Panc1 (cell line): ENCODE results near the gene CRYM. TPM values are rescaled to one million over a fixed set of nuclear protein-coding genes. Genes with fewer than 3 reads are reported as not detected.

Experiments
- ATAC-seq: fragments of 200-7000 bp; cut with Tn5 transposase; 2 replicates; pipeline ENCODE4 v1.9.1; 2020; ENCODE audit warnings: mild to moderate bottlenecking, moderate library complexity
- BruUV-seq: library from RNA; stranded (reverse); fragments of 400-500 nt; replicated peaks from 2 replicates; lab custom pipeline; 2021; lab: Mats Ljungman, UMichigan
- CTCF ChIA-PET: fragments of 300-600 bp; sonication (Branson Sonifier 250); formaldehyde crosslinking; loops from one replicate; lab custom pipeline; 2022; ENCODE audit warnings: antibody characterized with exemption; lab: Charles Lee
- POLR2A ChIA-PET: fragments of 300-600 bp; sonication (Branson Sonifier 250); formaldehyde crosslinking; loops from one replicate; lab custom pipeline; 2022; ENCODE audit warnings: antibody characterized with exemption; lab: Charles Lee
- DNase-seq: peaks from one replicate; pipeline ENCODE4 v3.0.0-alpha.2; 2010; ENCODE audit warnings: low read depth, low spot score
- H3K27ac ChIP-seq: 2 replicates; pipeline ENCODE4 v1.5.1; 2011; ENCODE audit warnings: mild to moderate bottlenecking, low read length, inconsistent platforms
- H3K27me3 ChIP-seq: fragments of 200-500 bp; sonication (Bioruptor generic); 2 replicates; pipeline ENCODE4 v1.6.0; 2014; ENCODE audit warnings: low read length, inconsistent platforms; ENCODE audit not compliant: control insufficient read depth, insufficient read depth
- H3K36me3 ChIP-seq: fragments of 200-500 bp; sonication (Bioruptor generic); 2 replicates; pipeline ENCODE4 v1.5.1; 2014; ENCODE audit warnings: inconsistent platforms, mild to moderate bottlenecking, low read length, moderate library complexity; ENCODE audit not compliant: control insufficient read depth, insufficient read depth
- H3K4me1 ChIP-seq: 2 replicates; pipeline ENCODE4 v1.5.1; 2011; ENCODE audit warnings: inconsistent platforms, mild to moderate bottlenecking, low read length, moderate library complexity; ENCODE audit not compliant: control insufficient read depth, insufficient read depth
- H3K4me3 ChIP-seq, 2 experiments: 2 replicates each; pipeline ENCODE4 v1.5.1; 2011 to 2012; ENCODE audit warnings: low read depth in 2 of 2, low read length in 2 of 2, mild to moderate bottlenecking in 2 of 2, inconsistent platforms in 1 of 2, moderate library complexity in 1 of 2
- H3K9me3 ChIP-seq: fragments of 200-500 bp; sonication (Bioruptor generic); 2 replicates; pipeline ENCODE4 v1.5.1; 2014; ENCODE audit warnings: low read depth, mild to moderate bottlenecking, inconsistent platforms, low read length, moderate library complexity; ENCODE audit not compliant: control insufficient read depth, insufficient read depth
- POLR2AphosphoS5 ChIP-seq: IDR thresholded peaks from 2 replicates; pipeline ENCODE4 v1.6.1; 2012; ENCODE audit warnings: mild to moderate bottlenecking, low read depth, low read length, moderate library complexity
- SIN3A ChIP-seq: IDR thresholded peaks from 2 replicates; pipeline ENCODE4 v1.6.1; 2012; ENCODE audit warnings: low read depth, mild to moderate bottlenecking, low read length, moderate library complexity, borderline replicate concordance; ENCODE audit not compliant: insufficient read depth
- TCF7L2 ChIP-seq: IDR thresholded peaks from 2 replicates; pipeline ENCODE4 v1.6.1; 2011; ENCODE audit warnings: mild to moderate bottlenecking, low read depth, low read length, inconsistent platforms
- in situ Hi-C: cut with HindIII; loops from 2 replicates; pipeline ENCODE4 v1.10.0; 2016; ENCODE audit warnings: low sequenced_read_pairs, low pct_unique_long_range_greater_than_20kb
- intact Hi-C: fragments of 100-400 bp; cut with micrococcal nuclease; formaldehyde crosslinking; loops from one replicate; pipeline ENCODE4 v1.10.0; 2022; ENCODE audit not compliant: unreplicated experiment
- total RNA-seq: library from RNA; stranded (reverse); gene quantifications from one replicate; pipeline ENCODE4 v1.2.1, GENCODE V29; 2021; ENCODE audit not compliant: unreplicated experiment
- TF ChIP-seq, protein P1 (sequence below): fragments of 450-650 bp; IDR thresholded peaks from 2 replicates; pipeline ENCODE4 v1.5.1; 2017; ENCODE audit warnings: mild to moderate bottlenecking
- TF ChIP-seq, protein P2 (sequence below), 2 experiments: IDR thresholded peaks; 2 replicates each; pipeline ENCODE4 v1.6.1; 2011 to 2012; ENCODE audit warnings: low read depth in 2 of 2, control low read depth in 1 of 2, low read length in 1 of 2, mild to moderate bottlenecking in 1 of 2, moderate library complexity in 1 of 2; ENCODE audit not compliant: insufficient read depth in 1 of 2

Gene CRYM
- total RNA-seq, 1 experiment from 2014 or later: 0.41 TPM

DNA sequence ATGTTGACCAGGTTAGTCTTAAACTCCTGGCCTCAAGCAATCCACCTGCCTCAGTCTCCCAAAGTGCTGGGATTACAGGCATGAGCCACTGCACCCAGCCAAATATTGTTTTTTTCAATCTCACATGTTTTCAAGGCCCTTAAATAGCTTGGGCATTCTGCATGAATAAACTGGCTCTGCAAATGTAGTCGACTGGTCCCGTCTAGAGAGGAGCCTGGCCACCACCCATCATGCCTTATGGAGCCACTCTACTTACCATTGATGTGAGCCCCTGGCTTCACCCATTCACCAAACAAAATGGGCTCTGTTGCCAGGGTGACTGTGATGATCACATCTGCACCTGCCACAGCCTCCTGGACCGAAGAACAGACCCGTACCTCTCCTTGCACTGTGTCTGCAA is 10.8 kb downstream of the CRYM start:
- intact Hi-C loops (no loop called here), in situ Hi-C loops (no loop called here)
- ATAC-seq (no peak), DNase-seq (no peak)
- Histone ChIP-seq H3K4me1 (no peaks in the 10 kb centered on the region), H3K27me3 (0 out of 2 replicates have a peak, but pooled peaks cover 3% of the 10 kb centered on the region), H3K9me3 (no peaks in the 10 kb centered on the region), H3K4me3 (no peak overlapping the region), H3K27ac (no peak overlapping the region), H3K36me3 (no peaks in the 10 kb centered on the region)
- TF ChIP-seq TCF7L2: no peak
- BruUV-seq: no TSS peak
- ChIA-PET CTCF (no interaction called here), POLR2A (no interaction called here)

DNA sequence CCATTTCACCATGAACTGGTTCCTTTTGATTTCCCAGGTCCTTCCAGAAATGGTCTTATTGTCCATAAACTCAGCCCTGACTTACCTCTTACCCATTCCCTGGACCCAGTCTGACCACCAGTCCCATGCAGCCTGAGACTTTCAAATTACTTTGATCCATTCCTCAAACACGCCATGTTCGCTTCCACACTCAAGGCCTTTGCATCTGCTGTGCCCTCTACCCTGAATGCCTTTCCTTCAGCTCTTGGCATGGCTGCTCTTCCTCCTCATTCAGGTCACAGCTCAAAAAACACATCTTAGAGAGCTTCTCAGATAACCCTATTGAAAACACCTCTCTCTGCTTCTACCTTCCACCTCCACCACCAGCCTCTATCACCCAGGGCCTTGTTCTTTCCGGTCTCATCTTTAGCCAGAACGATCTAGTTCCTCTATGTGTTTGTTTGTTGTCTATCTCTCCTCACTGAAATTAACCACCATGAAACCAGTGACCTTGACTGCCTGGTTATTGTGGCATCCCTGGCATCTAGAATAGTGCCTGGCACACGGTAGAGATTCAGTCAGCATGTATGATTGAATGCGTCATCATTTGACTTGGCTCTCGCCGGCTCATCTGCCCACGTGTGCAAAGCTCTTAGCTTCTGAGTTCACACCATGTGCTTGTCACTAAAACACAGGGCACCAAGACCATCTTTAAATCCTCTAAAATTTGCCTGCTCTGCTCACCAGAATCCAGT is 12.8 kb downstream of the CRYM start:
- ATAC-seq (no peak), DNase-seq (no peak)
- intact Hi-C loops (no loop called here), in situ Hi-C loops (no loop called here)
- Histone ChIP-seq H3K9me3 (no peaks in the 10 kb centered on the region), H3K27ac (no peak overlapping the region), H3K27me3 (no peaks in the 10 kb centered on the region), H3K36me3 (no peaks in the 10 kb centered on the region), H3K4me1 (no peaks in the 10 kb centered on the region), H3K4me3 (no peak overlapping the region)
- BruUV-seq: no TSS peak
- ChIA-PET POLR2A (no interaction called here), CTCF (interaction anchor here (0.6 kb wide), 1 partner anchor 13 kb away, joined by 3 read pairs; no protein-coding TSS in a partner anchor)
- TF ChIP-seq, protein P1, sequence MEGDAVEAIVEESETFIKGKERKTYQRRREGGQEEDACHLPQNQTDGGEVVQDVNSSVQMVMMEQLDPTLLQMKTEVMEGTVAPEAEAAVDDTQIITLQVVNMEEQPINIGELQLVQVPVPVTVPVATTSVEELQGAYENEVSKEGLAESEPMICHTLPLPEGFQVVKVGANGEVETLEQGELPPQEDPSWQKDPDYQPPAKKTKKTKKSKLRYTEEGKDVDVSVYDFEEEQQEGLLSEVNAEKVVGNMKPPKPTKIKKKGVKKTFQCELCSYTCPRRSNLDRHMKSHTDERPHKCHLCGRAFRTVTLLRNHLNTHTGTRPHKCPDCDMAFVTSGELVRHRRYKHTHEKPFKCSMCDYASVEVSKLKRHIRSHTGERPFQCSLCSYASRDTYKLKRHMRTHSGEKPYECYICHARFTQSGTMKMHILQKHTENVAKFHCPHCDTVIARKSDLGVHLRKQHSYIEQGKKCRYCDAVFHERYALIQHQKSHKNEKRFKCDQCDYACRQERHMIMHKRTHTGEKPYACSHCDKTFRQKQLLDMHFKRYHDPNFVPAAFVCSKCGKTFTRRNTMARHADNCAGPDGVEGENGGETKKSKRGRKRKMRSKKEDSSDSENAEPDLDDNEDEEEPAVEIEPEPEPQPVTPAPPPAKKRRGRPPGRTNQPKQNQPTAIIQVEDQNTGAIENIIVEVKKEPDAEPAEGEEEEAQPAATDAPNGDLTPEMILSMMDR: no peak
- no peak for TF ChIP-seq SIN3A
- TF ChIP-seq POLR2AphosphoS5: no peak
- TF ChIP-seq, protein P2, sequence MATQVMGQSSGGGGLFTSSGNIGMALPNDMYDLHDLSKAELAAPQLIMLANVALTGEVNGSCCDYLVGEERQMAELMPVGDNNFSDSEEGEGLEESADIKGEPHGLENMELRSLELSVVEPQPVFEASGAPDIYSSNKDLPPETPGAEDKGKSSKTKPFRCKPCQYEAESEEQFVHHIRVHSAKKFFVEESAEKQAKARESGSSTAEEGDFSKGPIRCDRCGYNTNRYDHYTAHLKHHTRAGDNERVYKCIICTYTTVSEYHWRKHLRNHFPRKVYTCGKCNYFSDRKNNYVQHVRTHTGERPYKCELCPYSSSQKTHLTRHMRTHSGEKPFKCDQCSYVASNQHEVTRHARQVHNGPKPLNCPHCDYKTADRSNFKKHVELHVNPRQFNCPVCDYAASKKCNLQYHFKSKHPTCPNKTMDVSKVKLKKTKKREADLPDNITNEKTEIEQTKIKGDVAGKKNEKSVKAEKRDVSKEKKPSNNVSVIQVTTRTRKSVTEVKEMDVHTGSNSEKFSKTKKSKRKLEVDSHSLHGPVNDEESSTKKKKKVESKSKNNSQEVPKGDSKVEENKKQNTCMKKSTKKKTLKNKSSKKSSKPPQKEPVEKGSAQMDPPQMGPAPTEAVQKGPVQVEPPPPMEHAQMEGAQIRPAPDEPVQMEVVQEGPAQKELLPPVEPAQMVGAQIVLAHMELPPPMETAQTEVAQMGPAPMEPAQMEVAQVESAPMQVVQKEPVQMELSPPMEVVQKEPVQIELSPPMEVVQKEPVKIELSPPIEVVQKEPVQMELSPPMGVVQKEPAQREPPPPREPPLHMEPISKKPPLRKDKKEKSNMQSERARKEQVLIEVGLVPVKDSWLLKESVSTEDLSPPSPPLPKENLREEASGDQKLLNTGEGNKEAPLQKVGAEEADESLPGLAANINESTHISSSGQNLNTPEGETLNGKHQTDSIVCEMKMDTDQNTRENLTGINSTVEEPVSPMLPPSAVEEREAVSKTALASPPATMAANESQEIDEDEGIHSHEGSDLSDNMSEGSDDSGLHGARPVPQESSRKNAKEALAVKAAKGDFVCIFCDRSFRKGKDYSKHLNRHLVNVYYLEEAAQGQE (IDR thresholded peaks at IDR 0.05; ENCODE audit: insufficient read depth in 1 of 2, low read depth in 2 of 2, low read length in 1 of 2): no peak
- TF ChIP-seq TCF7L2: no peak

DNA sequence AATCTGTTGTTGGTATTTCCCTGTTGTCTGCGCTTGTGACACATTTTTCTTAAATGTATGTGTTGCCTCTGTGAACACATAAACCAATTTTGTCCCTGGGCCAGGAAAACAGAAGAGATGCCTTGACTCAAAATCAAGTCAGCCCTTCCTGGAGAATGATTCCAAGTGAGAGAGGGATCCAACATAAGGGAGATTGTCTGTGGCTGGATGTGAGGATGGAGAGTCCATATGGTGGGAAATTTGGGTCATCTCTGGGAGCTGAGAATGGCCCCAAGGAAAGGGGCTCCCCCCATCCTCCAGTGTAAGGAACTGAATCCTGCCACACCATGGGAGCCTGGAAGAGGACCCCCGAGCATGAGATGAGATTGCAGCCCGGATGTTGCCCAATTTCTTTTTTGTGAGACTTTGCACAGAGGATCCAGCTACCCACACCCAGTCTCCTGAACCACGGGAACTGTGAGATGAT is 13.5 kb downstream of the CRYM start:
- ChIA-PET POLR2A (no interaction called here), CTCF (no interaction called here)
- no TSS peak for BruUV-seq
- H3K4me1 ChIP-seq: no peaks in the 10 kb centered on the region
- no peak overlapping the region for H3K27ac ChIP-seq
- no peaks in the 10 kb centered on the region for H3K9me3 ChIP-seq
- no peak for DNase-seq
- intact Hi-C loops: no loop called here
- no peaks in the 10 kb centered on the region for H3K36me3 ChIP-seq
- H3K4me3 ChIP-seq: no peak overlapping the region
- ATAC-seq: no peak
- no peaks in the 10 kb centered on the region for H3K27me3 ChIP-seq
- TF ChIP-seq, protein P1: no peak
- TF ChIP-seq, protein P2 (IDR thresholded peaks at IDR 0.05; ENCODE audit: insufficient read depth in 1 of 2, low read depth in 2 of 2, low read length in 1 of 2): no peak
- TF ChIP-seq TCF7L2 (no peak), POLR2AphosphoS5 (no peak), SIN3A (no peak)
- in situ Hi-C loops: no loop called here
